ENCODE data around the gene ESR2.

DNA sequence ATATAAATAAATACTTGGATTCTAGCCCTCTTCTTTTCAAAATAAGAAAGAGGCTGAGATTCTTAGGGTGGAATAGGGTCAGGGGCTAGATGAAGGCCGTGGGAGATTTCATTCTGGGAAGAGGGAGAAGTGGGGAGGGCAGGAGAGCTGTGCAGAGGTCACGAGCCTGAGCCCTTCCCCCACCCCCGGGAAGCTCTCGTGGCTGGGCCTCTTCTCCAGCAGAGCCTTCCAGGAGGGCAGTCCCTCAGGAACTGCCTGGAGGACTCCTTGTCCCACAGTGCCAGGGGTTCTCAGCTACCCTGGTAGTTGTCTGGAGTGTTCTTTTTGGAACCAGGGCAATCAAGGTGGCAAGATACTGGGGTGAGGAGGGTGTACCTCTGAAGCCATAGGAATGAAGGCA is 94.0 kb downstream of the ESR2 start:
- TF ChIP-seq POLR2A (IDR thresholded peaks at IDR 0.05), result no peak
- TF ChIP-seq, protein P1, sequence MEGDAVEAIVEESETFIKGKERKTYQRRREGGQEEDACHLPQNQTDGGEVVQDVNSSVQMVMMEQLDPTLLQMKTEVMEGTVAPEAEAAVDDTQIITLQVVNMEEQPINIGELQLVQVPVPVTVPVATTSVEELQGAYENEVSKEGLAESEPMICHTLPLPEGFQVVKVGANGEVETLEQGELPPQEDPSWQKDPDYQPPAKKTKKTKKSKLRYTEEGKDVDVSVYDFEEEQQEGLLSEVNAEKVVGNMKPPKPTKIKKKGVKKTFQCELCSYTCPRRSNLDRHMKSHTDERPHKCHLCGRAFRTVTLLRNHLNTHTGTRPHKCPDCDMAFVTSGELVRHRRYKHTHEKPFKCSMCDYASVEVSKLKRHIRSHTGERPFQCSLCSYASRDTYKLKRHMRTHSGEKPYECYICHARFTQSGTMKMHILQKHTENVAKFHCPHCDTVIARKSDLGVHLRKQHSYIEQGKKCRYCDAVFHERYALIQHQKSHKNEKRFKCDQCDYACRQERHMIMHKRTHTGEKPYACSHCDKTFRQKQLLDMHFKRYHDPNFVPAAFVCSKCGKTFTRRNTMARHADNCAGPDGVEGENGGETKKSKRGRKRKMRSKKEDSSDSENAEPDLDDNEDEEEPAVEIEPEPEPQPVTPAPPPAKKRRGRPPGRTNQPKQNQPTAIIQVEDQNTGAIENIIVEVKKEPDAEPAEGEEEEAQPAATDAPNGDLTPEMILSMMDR (IDR thresholded peaks at IDR 0.05), result no peak
